Epithelial cell of proximal tubule (primary cell): ENCODE measurements around the gene USP22. TPM values are rescaled to one million over a fixed set of nuclear protein-coding genes. Genes with fewer than 3 reads are reported as not detected.

ENCODE experiments used
- DNase-seq: peaks from one replicate; pipeline ENCODE4 v3.0.0-alpha.2; 2011; ENCODE audit warnings: low read depth
- H3K4me3 ChIP-seq: 2 replicates; pipeline ENCODE4 v1.5.1; 2011; ENCODE audit warnings: low read depth, mild to moderate bottlenecking, low read length
- total RNA-seq: library from RNA; depleted of rRNA; stranded (reverse); fragments of >200 nt; gene quantifications from 2 replicates; pipeline ENCODE4 v1.2.3, GENCODE V29; 2015
- TF ChIP-seq, protein P1 (sequence below): conservative IDR thresholded peaks from 2 replicates; pipeline ENCODE4 v1.5.1; 2012; ENCODE audit warnings: low read depth, mild to moderate bottlenecking, low read length

The USP22 gene
- total RNA-seq, 1 donor from 2014 or later, result 158 TPM

DNA sequence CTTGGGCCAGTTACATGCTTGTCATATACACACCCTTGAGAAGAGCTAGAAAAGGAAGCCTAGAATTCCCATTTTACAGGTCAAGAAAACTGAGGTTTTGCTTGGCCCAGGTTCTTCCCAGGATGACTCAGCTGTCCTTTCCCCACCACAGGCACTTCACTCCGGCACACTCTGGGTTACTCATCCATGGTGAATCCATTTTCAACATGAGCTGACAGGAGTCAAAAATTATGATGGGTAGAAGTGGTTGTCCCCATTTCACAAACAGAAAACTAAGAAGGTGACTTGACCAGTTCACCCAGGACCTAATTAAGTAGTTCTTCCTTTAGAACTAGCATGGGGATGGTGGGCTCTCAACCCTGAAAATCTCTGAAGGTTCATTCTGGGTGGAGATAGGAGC, 67.2 kb downstream of the USP22 start:
- no peak overlapping the region for H3K4me3 ChIP-seq
- DNase-seq, result no peak
- TF ChIP-seq, protein P1, sequence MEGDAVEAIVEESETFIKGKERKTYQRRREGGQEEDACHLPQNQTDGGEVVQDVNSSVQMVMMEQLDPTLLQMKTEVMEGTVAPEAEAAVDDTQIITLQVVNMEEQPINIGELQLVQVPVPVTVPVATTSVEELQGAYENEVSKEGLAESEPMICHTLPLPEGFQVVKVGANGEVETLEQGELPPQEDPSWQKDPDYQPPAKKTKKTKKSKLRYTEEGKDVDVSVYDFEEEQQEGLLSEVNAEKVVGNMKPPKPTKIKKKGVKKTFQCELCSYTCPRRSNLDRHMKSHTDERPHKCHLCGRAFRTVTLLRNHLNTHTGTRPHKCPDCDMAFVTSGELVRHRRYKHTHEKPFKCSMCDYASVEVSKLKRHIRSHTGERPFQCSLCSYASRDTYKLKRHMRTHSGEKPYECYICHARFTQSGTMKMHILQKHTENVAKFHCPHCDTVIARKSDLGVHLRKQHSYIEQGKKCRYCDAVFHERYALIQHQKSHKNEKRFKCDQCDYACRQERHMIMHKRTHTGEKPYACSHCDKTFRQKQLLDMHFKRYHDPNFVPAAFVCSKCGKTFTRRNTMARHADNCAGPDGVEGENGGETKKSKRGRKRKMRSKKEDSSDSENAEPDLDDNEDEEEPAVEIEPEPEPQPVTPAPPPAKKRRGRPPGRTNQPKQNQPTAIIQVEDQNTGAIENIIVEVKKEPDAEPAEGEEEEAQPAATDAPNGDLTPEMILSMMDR, result no peak

DNA sequence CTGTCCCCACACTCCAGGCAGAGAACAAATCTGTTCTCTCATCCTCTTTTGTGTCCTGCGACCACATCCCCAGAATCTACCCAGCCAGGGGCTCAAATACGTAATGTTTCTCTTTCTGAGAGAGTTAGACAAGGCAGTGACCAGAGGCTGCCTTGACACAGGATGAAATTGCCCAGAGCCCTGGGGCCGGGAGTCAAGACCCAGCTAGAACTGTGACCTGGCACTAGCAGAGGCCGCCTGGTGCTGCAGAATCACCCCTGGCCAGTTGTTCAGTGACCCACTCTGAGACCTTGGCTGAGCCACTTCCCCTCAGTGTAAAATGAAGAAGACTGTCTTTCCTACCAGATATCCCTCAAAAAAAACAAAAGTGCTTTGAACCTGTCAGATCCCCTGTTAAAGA, 72.5 kb downstream of the USP22 start:
- TF ChIP-seq, protein P1, result no peak
- no peak for DNase-seq
- no peak overlapping the region for H3K4me3 ChIP-seq

DNA sequence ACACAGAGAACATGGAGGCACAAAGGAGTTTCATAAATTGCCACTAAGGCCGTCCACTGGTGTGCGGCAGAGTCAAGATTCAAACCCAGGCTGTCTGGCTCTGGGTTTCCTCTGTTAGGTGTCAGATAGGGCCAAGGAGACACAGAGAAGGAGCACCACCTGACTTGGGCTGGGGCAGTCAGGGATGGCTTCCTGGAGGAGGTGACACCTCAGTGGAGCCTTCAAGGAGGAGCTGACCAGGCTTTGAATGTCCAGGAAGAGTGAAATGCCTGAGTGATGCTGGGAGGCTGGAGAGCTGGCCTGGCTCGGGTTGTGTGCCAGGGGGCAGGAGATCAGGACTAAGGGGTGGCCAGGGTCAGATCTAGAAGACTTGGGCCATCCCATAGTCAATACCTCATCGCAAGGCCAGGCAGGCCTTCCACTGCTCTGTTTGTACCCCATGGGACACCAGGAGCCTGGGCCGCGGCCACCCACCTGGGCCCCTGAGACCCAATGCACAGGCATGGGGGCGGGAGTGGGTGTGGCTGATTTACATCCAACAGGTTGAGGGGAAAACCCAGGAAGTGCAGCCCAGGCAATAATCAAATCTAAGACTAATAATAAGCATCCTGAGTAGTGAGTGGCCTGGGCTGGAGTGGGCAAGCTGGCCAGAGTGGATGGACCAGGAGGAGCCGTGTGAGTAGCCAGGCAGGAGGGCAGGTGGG, 73.7 kb downstream of the USP22 start:
- no peak overlapping the region for H3K4me3 ChIP-seq
- TF ChIP-seq, protein P1, result no peak
- DNase-seq, result no peak

DNA sequence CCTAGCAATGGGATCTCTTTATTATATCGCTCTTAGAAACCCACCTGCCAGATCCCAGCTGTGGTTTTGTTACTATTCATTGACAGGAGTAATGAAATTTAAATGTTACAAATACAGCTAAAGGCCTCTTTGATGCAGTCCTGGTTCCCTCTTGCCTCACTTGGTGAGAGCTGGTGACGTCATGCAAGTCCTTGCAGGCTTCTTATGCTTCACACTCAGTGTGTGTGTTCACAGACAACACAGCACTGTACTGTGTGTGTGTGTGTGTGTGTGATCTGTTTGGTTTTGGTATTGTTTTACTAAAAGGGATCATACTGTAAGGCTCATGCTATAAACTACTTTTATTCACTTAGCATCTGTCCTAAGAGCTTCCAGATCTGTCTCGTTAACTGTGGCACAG, 75.0 kb downstream of the USP22 start:
- no peak overlapping the region for H3K4me3 ChIP-seq
- DNase-seq, result no peak
- TF ChIP-seq, protein P1, result no peak

DNA sequence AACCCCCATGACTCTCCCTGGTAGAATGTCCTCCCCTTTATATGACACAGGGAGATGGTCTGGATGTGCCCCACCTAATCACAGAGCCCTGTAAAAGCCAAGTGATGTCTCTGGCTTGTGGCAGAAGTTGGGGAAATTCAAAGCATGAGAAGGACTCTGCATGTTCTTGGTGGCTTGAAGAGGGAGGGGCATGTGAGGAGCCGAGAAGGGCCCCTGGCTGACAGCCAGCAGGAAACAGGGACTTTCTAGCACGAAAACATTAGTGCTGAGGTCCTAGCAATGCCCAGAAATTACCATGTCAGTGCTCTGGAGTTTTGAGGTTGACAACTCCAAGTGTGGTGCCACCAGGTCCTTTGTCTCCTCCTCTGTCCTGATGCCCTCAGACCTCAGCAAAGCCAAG, 75.9 kb downstream of the USP22 start:
- TF ChIP-seq, protein P1, result no peak
- H3K4me3 ChIP-seq, result no peak overlapping the region
- no peak for DNase-seq

- TF ChIP-seq, protein P1, result no peak
- no peak overlapping the region for H3K4me3 ChIP-seq
- no peak for DNase-seq
Observed at GRCh38 chr17:20965492-20965891, 77.3 kb downstream of the USP22 start.

GRCh38 chr17:20961586-20961985, 81.2 kb downstream of the USP22 start:
- DNase-seq, result no peak
- H3K4me3 ChIP-seq, result no peak overlapping the region
- TF ChIP-seq, protein P1, result no peak
